Dendritic cell treated with granulocyte-macrophage colony-stimulating factor and Interleukin-4, amounts not matched to agents 40 ng/mL and 50 ng/mL, for 4 days (primary cell): ENCODE measurements around the gene FAM135A.
"Not testable (repeated sequence)": the region's sequence is repeated elsewhere in the genome, so short reads cannot be mapped to it uniquely, and the experiment has no call there.

Experiments used
- H3K27ac Mint-ChIP-seq: one replicate; pipeline ENCODE4 v1.8.0; 2022; ENCODE audit warnings: mild to moderate bottlenecking, mixed read lengths
- H3K27me3 Mint-ChIP-seq: one replicate; pipeline ENCODE4 v1.8.0; 2022; ENCODE audit warnings: mild to moderate bottlenecking, mixed read lengths
- H3K36me3 Mint-ChIP-seq: one replicate; pipeline ENCODE4 v1.8.0; 2022; ENCODE audit warnings: low read depth, mixed read lengths
- H3K4me1 Mint-ChIP-seq: one replicate; pipeline ENCODE4 v1.8.0; 2022; ENCODE audit warnings: low read depth, mixed read lengths
- H3K4me3 Mint-ChIP-seq: one replicate; pipeline ENCODE4 v1.8.0; 2022; ENCODE audit warnings: mild to moderate bottlenecking, moderate library complexity, mixed read lengths
- H3K9me3 Mint-ChIP-seq: one replicate; pipeline ENCODE4 v1.8.0; 2022; ENCODE audit warnings: mixed read lengths
- intact Hi-C: fragments of 100-400 bp; cut with micrococcal nuclease; formaldehyde crosslinking; loops from one replicate; pipeline ENCODE4 v1.15.0; 2022

Gene FAM135A

DNA sequence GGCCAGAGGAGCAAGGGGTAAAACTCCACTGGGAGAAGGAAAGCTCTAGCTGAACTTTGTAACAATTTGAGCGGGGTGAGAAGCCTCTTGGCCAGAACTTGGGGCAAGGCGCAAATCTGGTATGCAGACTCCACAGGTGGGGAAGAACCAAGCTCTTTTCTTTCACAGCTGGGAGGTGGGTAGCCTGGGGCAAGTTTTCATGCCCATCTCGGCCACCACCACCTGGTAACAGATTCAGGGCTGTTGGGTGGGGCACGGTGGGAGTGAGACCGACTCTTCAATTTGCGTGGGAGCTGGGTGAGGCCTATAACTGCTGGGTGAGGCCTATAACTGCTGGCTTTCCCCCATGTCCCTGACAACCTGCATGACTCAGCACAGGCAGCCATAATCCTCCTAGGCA, 190.9 kb downstream of the FAM135A start:
- peaks cover 20% of the 10 kb centered on the region for H3K9me3 Mint-ChIP-seq
- H3K27me3 Mint-ChIP-seq: no peaks in the 10 kb centered on the region
- no peaks in the 10 kb centered on the region for H3K36me3 Mint-ChIP-seq
- H3K4me1 Mint-ChIP-seq: no peaks in the 10 kb centered on the region
- H3K27ac Mint-ChIP-seq: no peak overlapping the region
- intact Hi-C loops: no loop called here
- H3K4me3 Mint-ChIP-seq: no peak overlapping the region

DNA sequence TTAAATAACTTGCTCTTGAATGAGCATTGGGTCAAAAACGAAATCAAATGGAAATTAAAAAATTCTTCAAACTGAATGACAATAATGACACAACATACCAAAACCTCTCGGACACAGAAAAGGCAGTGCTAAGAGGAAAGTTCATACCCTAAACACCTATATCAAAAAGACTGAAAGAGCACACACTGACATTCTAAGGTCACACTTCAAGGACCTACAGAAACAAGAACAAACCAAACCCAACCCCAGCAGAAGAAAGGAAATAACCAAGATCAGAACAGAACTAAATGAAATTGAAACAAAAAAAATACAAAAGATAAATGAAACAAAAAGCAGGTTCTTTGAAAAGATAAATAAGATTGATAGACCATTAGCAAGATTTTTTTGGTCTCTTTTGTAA, 194.1 kb downstream of the FAM135A start:
- H3K4me3 Mint-ChIP-seq, intact Hi-C loops: not testable (repeated sequence)

DNA sequence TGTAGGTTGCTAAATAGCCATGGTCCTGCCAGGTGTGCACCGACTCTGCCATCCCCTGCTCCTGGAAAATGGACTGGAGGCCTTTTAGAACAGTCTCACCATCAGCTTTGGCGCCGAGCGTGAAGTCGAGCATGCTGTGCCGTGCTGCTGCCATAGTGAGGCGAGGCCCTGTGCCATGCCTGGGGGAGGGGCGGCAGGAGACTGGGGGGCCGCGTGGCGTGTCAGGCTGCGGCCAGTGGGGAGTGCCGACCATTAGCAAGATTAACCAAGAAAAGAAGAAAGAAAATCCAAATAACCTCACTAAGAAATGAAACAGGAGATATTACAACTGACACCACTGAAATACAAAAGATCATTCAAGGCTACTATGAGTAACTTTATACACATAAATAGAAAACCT, 195.9 kb downstream of the FAM135A start:
- peaks cover 14% of the 10 kb centered on the region for H3K9me3 Mint-ChIP-seq
- H3K27me3 Mint-ChIP-seq, H3K36me3 Mint-ChIP-seq, H3K4me1 Mint-ChIP-seq, intact Hi-C loops, H3K27ac Mint-ChIP-seq, H3K4me3 Mint-ChIP-seq: not testable (repeated sequence)

More for the DNA sequence above, 194.1 kb downstream of the FAM135A start:
- H3K27me3 Mint-ChIP-seq, H3K4me1 Mint-ChIP-seq, H3K36me3 Mint-ChIP-seq, H3K27ac Mint-ChIP-seq: not testable (repeated sequence)
- peaks cover 20% of the 10 kb centered on the region for H3K9me3 Mint-ChIP-seq
